Iris pigment epithelial cell (primary cell): ENCODE data around the gene CD209.

ENCODE experiments used
- DNase-seq: peaks from one replicate; pipeline ENCODE4 v3.0.0-alpha.2; 2011; ENCODE audit warnings: low read depth

The CD209 gene

GRCh38 chr19:7705387-7706187 lies 41.7 kb downstream of the CD209 start:
- no peak for DNase-seq

- no peak for DNase-seq
Measured at GRCh38 chr19:7704280-7705060, 42.9 kb downstream of the CD209 start.

GRCh38 chr19:7703332-7703731 lies 44.0 kb downstream of the CD209 start:
- no peak for DNase-seq

- no peak for DNase-seq
Measured at GRCh38 chr19:7701654-7702457, 45.5 kb downstream of the CD209 start, which contains the start of gene FCER2. FCER2 (minus strand) TSS chr19:7702131; CDS start chr19:7699760, 2,371 bp downstream.

GRCh38 chr19:7701049-7701653 lies 46.2 kb downstream of the CD209 start:
- no peak for DNase-seq

GRCh38 chr19:7699417-7700401 lies 47.6 kb downstream of the CD209 start:
- peak; percentile 17 for DNase-seq

- no peak for DNase-seq
Measured at GRCh38 chr19:7699003-7699402, 48.3 kb downstream of the CD209 start.

GRCh38 chr19:7698583-7698982 lies 48.8 kb downstream of the CD209 start:
- DNase-seq, result no peak

GRCh38 chr19:7697721-7698287 lies 49.5 kb downstream of the CD209 start:
- no peak for DNase-seq

GRCh38 chr19:7694499-7694898 lies 52.8 kb downstream of the CD209 start:
- DNase-seq, result no peak

- DNase-seq, result no peak
Measured at GRCh38 chr19:7692417-7693088, 54.8 kb downstream of the CD209 start.

GRCh38 chr19:7691497-7691896 lies 55.8 kb downstream of the CD209 start:
- DNase-seq, result no peak

- no peak for DNase-seq
Measured at GRCh38 chr19:7690779-7691258, 56.5 kb downstream of the CD209 start.
